Right hindlimb (tissue), 1 donor: Measurements from ENCODE around the gene SNAP47.
"Not testable (repeated sequence)": the region's sequence is repeated elsewhere in the genome, so short reads cannot be mapped to it uniquely, and the experiment has no call there.

Experiments used
- DNase-seq: peaks from one replicate; pipeline ENCODE4 v3.0.0-alpha.2; 2018

SNAP47 gene

GRCh38 chr1:227734856-227735538 lies at the start of gene SNAP47, which contains the start of gene JMJD4:
SNAP47 (plus strand) TSS chr1:227735435; CDS start chr1:227747737, 12,302 bp downstream.
JMJD4 (minus strand) TSS chr1:227735302; CDS start chr1:227735273, 29 bp downstream.
- DNase-seq: peak; percentile 94

GRCh38 chr1:227685807-227686206 lies 49.4 kb upstream of the SNAP47 start:
- DNase-seq: no peak

- no peak for DNase-seq
Observed at GRCh38 chr1:227697321-227697864, 37.8 kb upstream of the SNAP47 start.

- not testable (repeated sequence) for DNase-seq
Observed at GRCh38 chr1:227701631-227702030, 33.6 kb upstream of the SNAP47 start.

GRCh38 chr1:227707846-227708245 lies 27.4 kb upstream of the SNAP47 start:
- no peak for DNase-seq

GRCh38 chr1:227709451-227709850 lies 25.8 kb upstream of the SNAP47 start:
- no peak for DNase-seq

- DNase-seq: not testable (repeated sequence)
Observed at GRCh38 chr1:227710474-227710873, 24.8 kb upstream of the SNAP47 start.

GRCh38 chr1:227712648-227713047 lies 22.6 kb upstream of the SNAP47 start:
- no peak for DNase-seq

GRCh38 chr1:227718932-227719331 lies 16.3 kb upstream of the SNAP47 start:
- DNase-seq: no peak

GRCh38 chr1:227723474-227723873 lies 11.8 kb upstream of the SNAP47 start:
- DNase-seq: no peak

- DNase-seq: no peak
Observed at GRCh38 chr1:227725046-227725445, 10.2 kb upstream of the SNAP47 start.

- no peak for DNase-seq
Observed at GRCh38 chr1:227726318-227726717, 8.9 kb upstream of the SNAP47 start.

GRCh38 chr1:227726924-227727599 lies 8.2 kb upstream of the SNAP47 start:
- DNase-seq: no peak

GRCh38 chr1:227728059-227728891 lies 7.0 kb upstream of the SNAP47 start:
- DNase-seq: peak; percentile 82

GRCh38 chr1:227728892-227729143 lies 6.4 kb upstream of the SNAP47 start:
- DNase-seq: no peak

- DNase-seq: no peak
Observed at GRCh38 chr1:227729144-227729880, 5.9 kb upstream of the SNAP47 start.

- DNase-seq: no peak
Observed at GRCh38 chr1:227729881-227730629, 5.2 kb upstream of the SNAP47 start.

GRCh38 chr1:227730630-227731151 lies 4.5 kb upstream of the SNAP47 start:
- DNase-seq: no peak

GRCh38 chr1:227731241-227731677 lies 4.0 kb upstream of the SNAP47 start:
- no peak for DNase-seq

- DNase-seq: no peak
Observed at GRCh38 chr1:227731696-227732585, 3.3 kb upstream of the SNAP47 start.
